Hepatic stellate cell (primary cell): Measurements from ENCODE around the gene CTCFL.

ENCODE experiments used
- DNase-seq: peaks from one replicate; pipeline ENCODE4 v3.0.0; 2011; ENCODE audit warnings: low spot score

CTCFL gene

GRCh38 chr20:57559658-57560553, 35.0 kb upstream of the CTCFL start:
- no peak for DNase-seq

GRCh38 chr20:57559289-57559634, 34.3 kb upstream of the CTCFL start:
- no peak for DNase-seq

- DNase-seq = no peak
Observed at GRCh38 chr20:57558614-57559288, 33.8 kb upstream of the CTCFL start.

DNA sequence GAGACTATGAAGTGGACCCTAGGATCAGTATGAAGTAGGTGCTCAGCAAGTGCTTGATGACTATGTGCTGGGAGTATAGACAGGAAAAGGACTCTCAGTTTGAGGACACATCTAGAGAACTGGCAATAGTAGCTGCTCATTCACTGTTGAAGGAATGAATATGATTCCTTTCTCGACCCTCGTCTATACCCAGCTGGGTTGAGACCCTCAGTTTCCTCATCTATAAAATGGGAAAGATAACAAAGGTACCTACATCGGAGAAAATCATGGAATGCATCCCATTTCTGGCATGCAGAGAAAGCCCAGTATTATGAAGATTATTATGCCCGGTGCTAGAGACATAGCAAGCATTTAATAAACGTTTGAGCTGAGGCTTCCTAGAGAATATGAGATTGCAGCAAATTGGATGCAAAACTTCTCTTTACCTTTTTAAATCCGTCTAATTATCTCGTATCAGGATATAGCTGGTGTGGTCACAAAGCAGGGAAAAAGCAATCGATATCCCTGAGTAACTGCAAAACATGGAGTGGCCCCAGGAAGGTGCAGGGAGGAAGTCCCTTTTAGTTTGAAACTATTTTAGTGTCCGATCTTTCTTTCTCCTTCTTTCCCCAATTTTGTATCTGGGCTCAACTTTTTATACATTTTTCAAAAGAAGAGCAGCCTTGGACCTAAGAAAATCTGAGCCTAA, 33.1 kb upstream of the CTCFL start:
- DNase-seq = no peak

GRCh38 chr20:57556980-57557274, 32.0 kb upstream of the CTCFL start:
- DNase-seq = no peak

DNA sequence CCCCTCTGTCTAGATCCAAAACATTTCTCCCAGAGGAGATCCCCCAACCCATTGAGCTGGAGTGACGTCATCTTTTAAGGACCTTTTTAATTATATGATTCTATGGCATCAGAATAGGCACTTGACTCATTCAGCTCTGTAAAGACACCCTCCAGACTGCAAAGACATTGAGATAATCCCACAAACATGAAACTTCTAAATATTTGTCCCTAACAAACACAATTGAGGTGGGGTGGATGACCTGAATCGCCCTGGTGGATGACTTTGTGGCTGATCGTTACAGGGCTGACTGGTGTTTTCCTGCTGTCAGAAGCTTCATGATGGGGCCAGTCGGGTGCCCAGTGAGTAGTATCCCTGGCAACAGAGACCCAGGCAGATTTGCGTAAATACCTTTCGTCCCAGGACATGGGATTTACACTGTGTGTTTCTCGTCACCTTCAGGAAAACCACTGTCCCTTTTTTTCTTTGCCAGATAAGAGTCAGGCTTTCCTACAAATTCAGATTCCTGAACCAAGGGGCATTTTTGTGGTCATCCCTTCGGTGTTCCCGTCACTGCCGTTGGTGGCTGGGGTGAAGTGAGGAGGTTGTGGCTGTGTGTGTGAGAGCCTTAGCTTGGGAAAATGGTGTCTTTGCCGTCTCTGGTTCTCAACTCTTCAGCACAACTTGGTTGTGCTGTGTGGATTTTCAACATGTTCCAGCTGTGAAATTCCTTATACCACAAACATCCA, 30.7 kb upstream of the CTCFL start:
- DNase-seq = no peak

DNA sequence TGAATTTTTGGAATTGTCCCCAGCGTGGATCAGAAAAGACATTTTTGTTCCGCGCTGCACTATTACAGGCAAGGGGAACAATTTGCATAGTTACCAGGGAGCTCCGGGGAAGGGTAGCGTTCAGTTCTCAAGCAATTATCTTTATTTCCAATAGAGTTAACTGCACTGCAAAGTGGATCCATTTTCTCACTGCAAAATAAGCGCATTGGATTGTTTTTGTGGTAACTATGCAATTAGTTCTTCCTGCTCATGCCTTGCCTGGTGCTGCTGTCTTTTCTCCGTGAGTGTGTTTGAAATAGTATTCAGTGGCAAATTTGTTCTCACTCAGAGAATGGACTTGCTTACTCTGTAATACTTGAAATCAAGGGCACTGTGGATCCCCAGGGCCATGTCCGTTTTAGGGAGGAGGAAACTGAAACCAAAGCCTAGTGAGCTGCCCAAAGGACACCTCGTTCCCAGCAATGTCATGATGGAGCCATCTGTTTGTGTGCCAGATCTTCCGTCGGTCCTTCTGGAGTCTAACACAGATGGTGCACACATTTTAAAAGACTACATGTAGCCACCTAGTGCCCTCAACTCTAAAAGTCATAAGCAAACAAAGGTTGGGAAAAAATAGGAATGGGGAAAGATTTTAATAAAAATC, 28.6 kb upstream of the CTCFL start:
- no peak for DNase-seq

GRCh38 chr20:57552471-57552870, 27.5 kb upstream of the CTCFL start:
- no peak for DNase-seq

GRCh38 chr20:57548177-57549058, 23.5 kb upstream of the CTCFL start:
- no peak for DNase-seq

DNA sequence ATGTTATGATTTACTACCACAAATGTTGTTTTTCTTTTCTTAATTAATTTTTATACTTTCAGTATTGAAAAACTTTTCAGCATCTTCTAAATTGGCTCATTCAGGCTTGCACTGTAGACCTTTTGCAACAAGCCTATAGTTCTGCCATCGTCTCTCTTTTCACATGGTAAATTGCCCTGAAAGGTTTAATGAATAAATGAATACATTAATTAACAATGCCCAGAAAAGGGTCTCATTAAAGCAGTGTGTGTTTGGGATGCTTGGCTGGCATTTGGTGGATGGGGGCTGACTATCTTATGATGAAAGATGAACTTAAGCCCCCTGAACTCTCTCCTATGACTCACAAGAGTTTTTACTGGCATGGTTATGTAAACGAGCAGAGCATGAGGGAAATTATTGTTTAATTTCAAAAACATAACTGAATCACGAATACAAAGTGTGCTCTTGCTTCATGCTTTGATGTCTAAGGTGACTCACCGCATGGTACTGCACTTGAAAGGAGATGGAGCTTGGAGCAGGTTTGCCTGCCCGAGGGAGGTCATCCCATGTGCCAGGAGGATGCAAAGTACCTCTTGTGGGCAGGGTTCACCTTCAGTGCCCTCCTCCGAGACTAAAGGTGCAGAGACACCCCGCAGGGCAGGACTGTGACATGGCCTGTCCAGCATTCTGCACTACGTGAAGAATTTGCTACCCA, 22.2 kb upstream of the CTCFL start:
- no peak for DNase-seq

DNA sequence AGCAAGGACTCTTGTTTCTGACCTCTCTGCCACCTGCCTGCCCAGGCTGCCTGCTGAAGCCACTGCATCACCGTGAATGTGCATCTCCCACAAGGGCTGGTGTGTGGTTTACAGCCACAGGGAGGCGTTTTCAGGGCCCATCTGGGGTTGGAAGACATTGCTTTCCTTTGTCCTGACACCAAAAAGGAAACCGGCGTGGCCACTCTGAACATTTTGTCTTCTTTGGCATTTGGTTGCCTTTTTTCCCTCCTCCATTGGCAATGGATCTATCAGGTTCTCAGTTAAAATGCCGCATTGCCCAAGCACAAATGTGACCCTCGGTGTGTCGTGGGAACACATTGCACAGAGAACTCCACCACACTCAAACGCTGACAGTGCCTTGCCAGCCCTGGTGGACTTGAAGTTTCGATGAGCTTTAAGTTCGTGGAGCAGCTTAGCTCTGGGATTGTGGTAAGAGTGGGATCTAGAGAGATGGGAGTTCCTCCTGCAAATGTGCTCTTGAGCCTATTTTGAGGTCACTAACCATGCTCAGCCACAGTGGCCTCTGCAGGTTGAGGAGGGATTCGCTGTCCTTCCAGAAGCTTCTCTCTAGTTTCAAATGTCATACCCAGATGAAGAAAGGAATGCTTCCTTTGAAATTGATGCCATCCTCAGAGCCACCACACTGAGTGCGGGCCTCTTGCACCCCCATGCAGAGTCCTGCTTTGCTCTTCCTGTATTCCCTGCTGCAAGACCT, 21.2 kb upstream of the CTCFL start:
- DNase-seq = no peak

- DNase-seq = no peak
Observed at GRCh38 chr20:57544838-57545564, 20.1 kb upstream of the CTCFL start.

- no peak for DNase-seq
Observed at GRCh38 chr20:57543754-57544153, 18.8 kb upstream of the CTCFL start.

- no peak for DNase-seq
Observed at GRCh38 chr20:57540890-57541580, 16.1 kb upstream of the CTCFL start.

GRCh38 chr20:57539889-57540288, 14.9 kb upstream of the CTCFL start:
- no peak for DNase-seq

DNA sequence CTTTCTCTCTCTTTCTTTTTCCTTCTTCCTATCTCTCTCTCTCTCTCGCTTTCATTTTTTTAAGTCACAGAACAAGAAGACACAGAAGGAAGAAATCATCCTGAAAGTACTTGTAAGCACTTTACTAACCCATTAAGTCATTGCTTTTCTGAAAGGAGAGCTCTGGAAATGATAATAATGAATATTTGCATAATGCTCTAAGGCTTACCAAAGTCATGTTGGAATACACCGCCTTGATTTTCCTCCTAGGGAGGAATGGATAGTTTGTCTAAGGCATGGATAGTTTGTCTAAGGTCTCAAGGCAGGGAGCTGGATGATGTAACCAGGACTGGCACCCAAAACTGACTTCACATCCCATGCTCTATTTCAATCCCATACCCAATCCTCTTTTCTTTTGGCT, 12.9 kb upstream of the CTCFL start:
- DNase-seq = no peak

GRCh38 chr20:57536771-57537724, 12.1 kb upstream of the CTCFL start:
- no peak for DNase-seq
